Activated CD8-positive, alpha-beta memory T cell treated with anti-CD3 and anti-CD28 coated beads for 48 hours (primary cell): ENCODE measurements around the gene PKNOX2.

Source experiments
- DNase-seq, 3 experiments: peaks; one replicate each; pipeline ENCODE4 v3.0.0-alpha.2; 2020; ENCODE audit warnings: low read depth in 2 of 3, low spot score in 2 of 3

PKNOX2 gene

GRCh38 chr11:125429807-125430678 lies 265.5 kb downstream of the PKNOX2 start:
- no peak for DNase-seq

GRCh38 chr11:125431009-125431408 lies 266.5 kb downstream of the PKNOX2 start:
- DNase-seq = no peak

- no peak for DNase-seq
These were observed 266.9 kb downstream of the PKNOX2 start for GRCh38 chr11:125431481-125431880.

GRCh38 chr11:125433454-125434121 lies 269.0 kb downstream of the PKNOX2 start:
- no peak for DNase-seq

- DNase-seq = no peak
These were observed 271.1 kb downstream of the PKNOX2 start for GRCh38 chr11:125435461-125436238.

- DNase-seq = no peak
These were observed 277.3 kb downstream of the PKNOX2 start for GRCh38 chr11:125441648-125442410.

GRCh38 chr11:125442946-125443345 lies 278.4 kb downstream of the PKNOX2 start:
- DNase-seq = no peak

- DNase-seq = no peak
These were observed 279.3 kb downstream of the PKNOX2 start for GRCh38 chr11:125443767-125444311.

- no peak for DNase-seq
These were observed 281.2 kb downstream of the PKNOX2 start for GRCh38 chr11:125445731-125446130.

GRCh38 chr11:125446279-125446678 lies 281.7 kb downstream of the PKNOX2 start:
- no peak for DNase-seq

- DNase-seq = no peak
These were observed 283.2 kb downstream of the PKNOX2 start for GRCh38 chr11:125447721-125448120.

- DNase-seq = no peak
These were observed 283.6 kb downstream of the PKNOX2 start for GRCh38 chr11:125448136-125448535.

GRCh38 chr11:125449565-125449964 lies 285.0 kb downstream of the PKNOX2 start:
- no peak for DNase-seq

- DNase-seq = no peak
These were observed 287.0 kb downstream of the PKNOX2 start for GRCh38 chr11:125451400-125452124.

GRCh38 chr11:125452125-125452470 lies 287.5 kb downstream of the PKNOX2 start:
- no peak for DNase-seq

GRCh38 chr11:125454047-125454446 lies 289.5 kb downstream of the PKNOX2 start:
- DNase-seq = no peak

GRCh38 chr11:125455851-125456250 lies 291.3 kb downstream of the PKNOX2 start:
- DNase-seq = no peak

GRCh38 chr11:125457814-125458343 lies 293.3 kb downstream of the PKNOX2 start:
- no peak for DNase-seq

- DNase-seq = no peak
These were observed 295.7 kb downstream of the PKNOX2 start for GRCh38 chr11:125460275-125460674.
